Measurements from ENCODE around the gene ETV2. TPM values are rescaled to one million over a fixed set of nuclear protein-coding genes. Genes with fewer than 3 reads are reported as not detected.
"Not testable (repeated sequence)": the region's sequence is repeated elsewhere in the genome, so short reads cannot be mapped to it uniquely, and the experiment has no call there.

Gene ETV2
- total and polyA plus RNA-seq, 2 donors, result 0.32 to 1.7 TPM

DNA sequence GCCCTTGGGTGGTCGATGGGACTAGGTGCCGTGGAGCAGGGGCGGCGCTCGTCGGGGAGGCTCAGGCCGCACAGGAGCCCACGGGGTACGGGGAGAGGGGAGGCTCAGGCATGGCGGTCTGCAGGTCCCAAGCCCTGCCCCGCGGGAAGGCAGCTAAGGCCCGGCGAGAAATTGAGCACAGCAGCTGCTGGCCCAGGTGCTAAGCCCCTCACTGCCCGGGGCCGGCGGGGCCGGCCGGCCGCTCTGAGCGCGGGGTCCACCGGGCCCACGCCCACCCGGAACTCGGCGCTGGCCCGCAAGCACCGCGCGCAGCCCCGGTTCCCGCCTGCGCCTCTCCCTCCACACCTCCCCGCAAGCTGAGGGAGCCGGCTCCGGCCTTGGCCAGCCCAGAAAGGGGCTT is 49.6 kb downstream of the ETV2 start:
- not testable (repeated sequence) for H3K36me3 ChIP-seq (ENCODE audit: insufficient read depth); H3K4me3 ChIP-seq (ENCODE audit: low read depth, low read length); H3K27ac ChIP-seq (ENCODE audit: low read depth); DNase-seq (ENCODE audit: extremely low spot score); H3K4me1 ChIP-seq (ENCODE audit: insufficient read depth)
- WGBS, result 94% methylated on average over 37 of the region's 37 CpGs

DNA sequence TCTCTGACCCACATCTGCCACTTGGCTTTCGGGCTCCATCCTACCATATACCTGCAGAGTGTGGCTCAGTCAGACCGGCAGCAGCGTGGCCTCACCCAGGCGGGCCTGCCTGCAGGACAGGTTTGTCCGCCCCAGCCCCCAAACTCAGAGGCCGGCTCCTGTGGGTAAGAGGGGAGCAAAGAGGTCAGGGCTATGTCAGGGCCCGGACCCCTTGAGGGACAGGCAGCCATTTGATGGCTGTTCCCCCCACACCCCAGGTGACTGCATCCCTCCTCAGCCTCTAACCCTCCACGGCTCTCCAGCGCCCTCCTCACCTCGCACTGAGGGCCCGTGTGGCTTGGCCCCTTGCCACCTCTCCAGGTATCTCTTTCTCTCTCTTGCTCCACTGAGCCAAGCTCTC is 50.5 kb downstream of the ETV2 start:
- WGBS, result 78% methylated on average over 11 of the region's 11 CpGs

DNA sequence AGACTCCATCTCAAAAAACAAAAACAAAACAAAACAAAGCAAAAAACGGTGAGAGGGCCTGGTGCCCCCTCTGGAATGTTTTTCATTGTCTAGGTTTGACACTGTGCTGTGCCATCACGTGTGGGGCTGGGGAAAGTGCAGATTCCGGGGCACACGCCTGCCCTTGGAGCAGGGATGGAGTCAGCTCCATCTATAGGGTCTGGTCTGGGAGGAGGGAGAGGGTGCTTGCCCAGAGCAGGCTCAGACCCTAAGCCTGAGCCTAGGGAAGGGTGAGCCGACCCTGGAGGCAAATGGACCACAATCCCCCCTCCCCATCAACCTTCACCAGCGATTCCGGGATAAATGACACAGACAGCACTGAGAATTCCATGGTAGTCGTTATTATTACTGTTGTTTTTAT is 51.9 kb downstream of the ETV2 start:
- Histone ChIP-seq H3K36me3 (ENCODE audit: insufficient read depth) (no peaks in the 10 kb centered on the region), H3K4me3 (ENCODE audit: low read depth, low read length) (no peak overlapping the region), H3K4me1 (ENCODE audit: insufficient read depth) (no peaks in the 10 kb centered on the region), H3K27ac (ENCODE audit: low read depth) (no peak overlapping the region)
- DNase-seq (ENCODE audit: extremely low spot score), result no peak
- 17% methylated on average over 8 of the region's 8 CpGs for WGBS

More for the DNA sequence above, 50.5 kb downstream of the ETV2 start:
- Histone ChIP-seq H3K4me3 (ENCODE audit: low read depth, low read length) (no peak overlapping the region), H3K4me1 (ENCODE audit: insufficient read depth) (no peaks in the 10 kb centered on the region), H3K36me3 (ENCODE audit: insufficient read depth) (no peaks in the 10 kb centered on the region), H3K27ac (ENCODE audit: low read depth) (no peak overlapping the region)
- DNase-seq (ENCODE audit: extremely low spot score), result no peak

DNA sequence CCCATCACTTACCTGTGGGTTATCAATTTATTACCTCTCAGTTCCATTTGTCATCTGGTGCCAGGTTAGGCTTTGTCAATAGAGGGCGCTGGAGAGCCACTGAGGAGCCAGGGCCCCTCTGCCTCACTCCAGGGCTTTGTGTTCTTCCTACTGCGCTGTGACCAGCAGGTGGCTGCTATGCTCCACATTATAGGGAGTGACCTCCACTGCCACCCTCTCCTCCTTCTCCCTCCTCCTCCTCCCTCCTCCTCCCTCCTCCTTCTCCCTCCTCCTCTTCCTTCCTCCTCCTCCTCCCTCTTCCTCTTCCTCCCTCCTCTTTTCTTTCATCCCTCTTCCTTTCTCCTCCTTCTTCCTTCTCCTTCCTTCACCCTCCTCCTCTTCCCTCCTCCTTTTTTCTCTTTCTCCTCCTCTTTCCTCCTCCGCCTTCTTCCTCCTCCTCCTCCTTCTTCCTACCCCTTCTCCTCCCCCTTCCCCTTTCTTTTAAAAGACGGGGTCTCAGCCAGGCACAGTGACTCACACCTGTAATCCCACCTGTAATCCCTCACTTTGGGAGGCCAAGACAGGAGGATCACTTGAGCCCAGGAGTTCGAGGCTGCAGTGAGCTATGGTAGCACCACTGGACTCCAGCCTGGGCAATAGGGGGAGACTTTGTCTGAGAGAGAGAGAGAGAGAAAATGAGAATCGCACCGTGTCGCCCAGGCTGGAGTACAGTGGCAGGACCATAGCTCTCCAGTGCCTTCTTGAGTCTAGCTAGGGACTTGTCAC is 52.5 kb downstream of the ETV2 start:
- 37% methylated on average over 8 of the region's 8 CpGs for WGBS
- H3K27ac ChIP-seq (ENCODE audit: low read depth), result no peak overlapping the region
- no peaks in the 10 kb centered on the region for H3K4me1 ChIP-seq (ENCODE audit: insufficient read depth)
- peak; percentile 40 for DNase-seq (ENCODE audit: extremely low spot score)
- H3K4me3 ChIP-seq (ENCODE audit: low read depth, low read length), result no peak overlapping the region
- no peaks in the 10 kb centered on the region for H3K36me3 ChIP-seq (ENCODE audit: insufficient read depth)

Other genes starting within 250 kb of the ETV2 start
- gene FFAR2, start 193.5 kb upstream of the ETV2 start, total RNA-seq, result 0.69 TPM
- gene FFAR2, start 193.5 kb upstream of the ETV2 start, polyA plus RNA-seq, result 0.05 TPM
- gene KRTDAP, start 151.3 kb upstream of the ETV2 start, total RNA-seq, result not detected
- not detected for gene KRTDAP, start 151.3 kb upstream of the ETV2 start, polyA plus RNA-seq
- gene DMKN, start 128.1 kb upstream of the ETV2 start, total RNA-seq, result 10.7 TPM
- 17.5 TPM for gene DMKN, start 128.1 kb upstream of the ETV2 start, polyA plus RNA-seq
- not detected for gene SBSN, start 113.4 kb upstream of the ETV2 start, total RNA-seq
- gene SBSN, start 113.4 kb upstream of the ETV2 start, polyA plus RNA-seq, result 0.15 TPM
- not detected for gene GAPDHS, start 108.3 kb upstream of the ETV2 start, total RNA-seq
- gene GAPDHS, start 108.3 kb upstream of the ETV2 start, polyA plus RNA-seq, result not detected
- 57.0 TPM for gene TMEM147, start 96.1 kb upstream of the ETV2 start, total RNA-seq
- gene TMEM147, start 96.1 kb upstream of the ETV2 start, polyA plus RNA-seq, result 141 TPM
- gene ATP4A, start 78.1 kb upstream of the ETV2 start, total RNA-seq, result not detected
- not detected for gene ATP4A, start 78.1 kb upstream of the ETV2 start, polyA plus RNA-seq
- not detected for gene PMIS2, start 55.6 kb upstream of the ETV2 start, total RNA-seq
- not detected for gene PMIS2, start 55.6 kb upstream of the ETV2 start, polyA plus RNA-seq
- 6.3 TPM for gene HAUS5, start 29.0 kb upstream of the ETV2 start, total RNA-seq
- 8.8 TPM for gene HAUS5, start 29.0 kb upstream of the ETV2 start, polyA plus RNA-seq
- gene RBM42, start 12.7 kb upstream of the ETV2 start, total RNA-seq, result 14.8 TPM
- gene RBM42, start 12.7 kb upstream of the ETV2 start, polyA plus RNA-seq, result 89.5 TPM
- 192 TPM for gene COX6B1, start 6.6 kb downstream of the ETV2 start, total RNA-seq
- gene COX6B1, start 6.6 kb downstream of the ETV2 start, polyA plus RNA-seq, result 592 TPM
- 89.8 TPM for gene UPK1A, start 24.8 kb downstream of the ETV2 start, total RNA-seq
- gene UPK1A, start 24.8 kb downstream of the ETV2 start, polyA plus RNA-seq, result 81.8 TPM
- gene ZBTB32, start 62.8 kb downstream of the ETV2 start, total RNA-seq, result not detected
- gene ZBTB32, start 62.8 kb downstream of the ETV2 start, polyA plus RNA-seq, result 0.09 TPM
- 7.1 TPM for gene KMT2B, start 76.3 kb downstream of the ETV2 start, total RNA-seq
- gene KMT2B, start 76.3 kb downstream of the ETV2 start, polyA plus RNA-seq, result 25.9 TPM
- 0.53 TPM for gene IGFLR1, start 100.7 kb downstream of the ETV2 start, total RNA-seq
- 21.2 TPM for gene IGFLR1, start 100.7 kb downstream of the ETV2 start, polyA plus RNA-seq
- gene U2AF1L4, start 103.7 kb downstream of the ETV2 start, total RNA-seq, result 9.6 TPM
- 25.3 TPM for gene U2AF1L4, start 103.7 kb downstream of the ETV2 start, polyA plus RNA-seq
- gene PSENEN, start 103.9 kb downstream of the ETV2 start, total RNA-seq, result 13.7 TPM
- gene PSENEN, start 103.9 kb downstream of the ETV2 start, polyA plus RNA-seq, result 49.2 TPM
- gene LIN37, start 106.8 kb downstream of the ETV2 start, total RNA-seq, result 5.4 TPM
- gene LIN37, start 106.8 kb downstream of the ETV2 start, polyA plus RNA-seq, result 18.8 TPM
- gene HSPB6, start 115.3 kb downstream of the ETV2 start, total RNA-seq, result 25.4 TPM
- 657 TPM for gene HSPB6, start 115.3 kb downstream of the ETV2 start, polyA plus RNA-seq
- gene PROSER3, start 116.4 kb downstream of the ETV2 start, total RNA-seq, result 6.8 TPM
- 12.2 TPM for gene PROSER3, start 116.4 kb downstream of the ETV2 start, polyA plus RNA-seq
- gene ARHGAP33, start 133.8 kb downstream of the ETV2 start, total RNA-seq, result 17.4 TPM
- 10.2 TPM for gene ARHGAP33, start 133.8 kb downstream of the ETV2 start, polyA plus RNA-seq
- gene PRODH2, start 171.1 kb downstream of the ETV2 start, total RNA-seq, result not detected
- 0.18 TPM for gene PRODH2, start 171.1 kb downstream of the ETV2 start, polyA plus RNA-seq
- gene NPHS1, start 210.8 kb downstream of the ETV2 start, total RNA-seq, result 0.05 TPM
- gene NPHS1, start 210.8 kb downstream of the ETV2 start, polyA plus RNA-seq, result not detected
- gene KIRREL2, start 215.2 kb downstream of the ETV2 start, total RNA-seq, result not detected
- not detected for gene KIRREL2, start 215.2 kb downstream of the ETV2 start, polyA plus RNA-seq
- 3.0 TPM for gene APLP1, start 226.8 kb downstream of the ETV2 start, total RNA-seq
- 5.8 TPM for gene APLP1, start 226.8 kb downstream of the ETV2 start, polyA plus RNA-seq